Sigmoid colon (tissue), 7 donors: Measurements from ENCODE around the gene SPON1. TPM values are rescaled to one million over a fixed set of nuclear protein-coding genes. Genes with fewer than 3 reads are reported as not detected.

Experiments
- DNase-seq: peaks from one replicate; pipeline ENCODE4 v3.0.0-alpha.2; 2019
- H3K27ac ChIP-seq, 4 donors: fragments of 200-600 bp; sonication (generic); one replicate each; pipeline ENCODE4 v1.5.1; 2016 to 2019; ENCODE audit warnings: mild to moderate bottlenecking in 1 of 4
- H3K27me3 ChIP-seq, 3 donors: fragments of 200-600 bp; sonication (generic); one replicate each; pipeline ENCODE4 v1.5.1; 2019; ENCODE audit warnings: mild to moderate bottlenecking in 1 of 3
- H3K36me3 ChIP-seq, 4 donors: fragments of 200-600 bp; sonication (generic); one replicate each; pipeline ENCODE4 v1.5.1; 2016 to 2019
- H3K4me1 ChIP-seq, 4 donors: fragments of 200-600 bp; sonication (generic); one replicate each; pipeline ENCODE4 v1.5.1; 2017 to 2019
- H3K4me3 ChIP-seq, 4 donors: fragments of 200-600 bp; sonication (generic); one replicate each; pipeline ENCODE4 v1.5.1; 2017 to 2019; ENCODE audit warnings: mild to moderate bottlenecking in 2 of 4, moderate library complexity in 1 of 4
- H3K9me3 ChIP-seq, 4 donors: fragments of 200-600 bp in 3 of 4; sonication (generic) in 3 of 4; one replicate each; pipeline versions ENCODE4 v1.5.1 to v1.6.1; 2013 to 2019
- EP300 ChIP-seq, 4 donors: sonication (generic); formaldehyde crosslinking; IDR thresholded peaks; one replicate each; pipeline ENCODE4 v1.6.1; 2017; ENCODE audit warnings: antibody characterized with exemption in 4 of 4
- POLR2A ChIP-seq, 2 donors: fragments of 450-650 bp; IDR thresholded peaks; one replicate each; pipeline ENCODE4 v1.6.1; 2016; ENCODE audit warnings: antibody characterized with exemption in 2 of 2, mild to moderate bottlenecking in 2 of 2, moderate library complexity in 2 of 2
- POLR2AphosphoS5 ChIP-seq, 4 donors: sonication (generic); formaldehyde crosslinking; IDR thresholded peaks; one replicate each; pipeline ENCODE4 v1.6.1; 2017; ENCODE audit warnings: antibody characterized with exemption in 4 of 4
- WGBS, 2 donors: extraction: QIAGEN DNeasy Blood & Tissue Kit; methylation state at CpG; one replicate each; pipeline ENCODE4 v1.1.7; 2013; 5-methylcytosine and 5-hydroxymethylcytosine counted together
- intact Hi-C: fragments of 100-400 bp; cut with DNase I; formaldehyde crosslinking; loops from one replicate; pipeline ENCODE4 v1.15.1; 2023
- polyA plus RNA-seq, 3 donors: library from polyadenylated mRNA; stranded (reverse); fragments of 200-250 nt; gene quantifications; one replicate each; pipeline ENCODE4 v1.2.3, GENCODE V29; 2013
- total RNA-seq, 4 donors: library from RNA; depleted of rRNA; stranded (reverse); fragments of >200 nt; gene quantifications; one replicate each; pipeline ENCODE4 v1.1.0, GENCODE V29; 2016
- TF ChIP-seq, protein P1 (sequence below), 4 experiments: fragments of 450-650 bp in 3 of 4; fragments of 200-600 bp in 1 of 4; IDR thresholded peaks; one replicate each; pipeline ENCODE4 v1.5.1; 2016 to 2019; ENCODE audit warnings: antibody characterized with exemption in 4 of 4, mild to moderate bottlenecking in 3 of 4, moderate library complexity in 2 of 4
- donor health status: healthy with polysubstance abuse.
- donor health status: Bipolar disorder and iron deficiency.
- donor health status: healthy.

The SPON1 gene
- total and polyA plus RNA-seq, 7 donors, result 6.6 to 36.8 (median 12.6) TPM

DNA sequence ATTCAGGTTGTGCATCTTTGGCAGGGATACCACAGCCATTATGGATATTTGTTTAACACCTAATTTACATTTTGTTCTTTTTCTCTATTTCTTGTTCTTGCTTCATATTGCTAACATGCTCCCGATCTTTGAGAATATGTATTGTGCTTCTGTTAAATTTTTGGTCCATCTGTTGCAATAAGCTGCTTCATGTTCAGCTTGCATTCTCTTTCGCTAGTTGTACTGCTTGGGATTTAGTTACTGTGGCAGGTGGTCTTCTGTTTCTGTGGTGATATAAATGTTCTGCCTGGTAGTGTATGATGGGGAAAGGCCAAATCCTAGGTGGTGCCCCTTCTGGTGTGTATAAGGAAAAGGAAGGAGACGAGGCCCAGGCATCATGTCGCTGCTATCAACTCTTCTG is 140.2 kb downstream of the SPON1 start:
- Histone ChIP-seq H3K4me3 (no peak overlapping the region), H3K27me3 (no peaks in the 10 kb centered on the region), H3K27ac (no peak overlapping the region), H3K36me3 (no peaks in the 10 kb centered on the region), H3K9me3 (no peaks in the 10 kb centered on the region), H3K4me1 (peaks cover 0 to 16% (median 4%) of the 10 kb centered on the region in 4 donors)
- intact Hi-C loops, result no loop called here
- DNase-seq, result no peak
- TF ChIP-seq POLR2AphosphoS5 (IDR thresholded peaks at IDR 0.05) (no peak), POLR2A (IDR thresholded peaks at IDR 0.05) (no peak), EP300 (IDR thresholded peaks at IDR 0.05) (no peak)
- TF ChIP-seq, protein P1, sequence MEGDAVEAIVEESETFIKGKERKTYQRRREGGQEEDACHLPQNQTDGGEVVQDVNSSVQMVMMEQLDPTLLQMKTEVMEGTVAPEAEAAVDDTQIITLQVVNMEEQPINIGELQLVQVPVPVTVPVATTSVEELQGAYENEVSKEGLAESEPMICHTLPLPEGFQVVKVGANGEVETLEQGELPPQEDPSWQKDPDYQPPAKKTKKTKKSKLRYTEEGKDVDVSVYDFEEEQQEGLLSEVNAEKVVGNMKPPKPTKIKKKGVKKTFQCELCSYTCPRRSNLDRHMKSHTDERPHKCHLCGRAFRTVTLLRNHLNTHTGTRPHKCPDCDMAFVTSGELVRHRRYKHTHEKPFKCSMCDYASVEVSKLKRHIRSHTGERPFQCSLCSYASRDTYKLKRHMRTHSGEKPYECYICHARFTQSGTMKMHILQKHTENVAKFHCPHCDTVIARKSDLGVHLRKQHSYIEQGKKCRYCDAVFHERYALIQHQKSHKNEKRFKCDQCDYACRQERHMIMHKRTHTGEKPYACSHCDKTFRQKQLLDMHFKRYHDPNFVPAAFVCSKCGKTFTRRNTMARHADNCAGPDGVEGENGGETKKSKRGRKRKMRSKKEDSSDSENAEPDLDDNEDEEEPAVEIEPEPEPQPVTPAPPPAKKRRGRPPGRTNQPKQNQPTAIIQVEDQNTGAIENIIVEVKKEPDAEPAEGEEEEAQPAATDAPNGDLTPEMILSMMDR (IDR thresholded peaks at IDR 0.05), result no peak
- WGBS, 2 donors, result 66 to 90% methylated on average over 4 of the region's 4 CpGs

GRCh38 chr11:14105446-14105845 is 142.9 kb downstream of the SPON1 start:
- DNase-seq, result no peak
- 39 to 94% methylated on average over 1 of the region's 1 CpG for WGBS, 2 donors
- intact Hi-C loops, result no loop called here
- H3K4me3 ChIP-seq, result no peak overlapping the region
- H3K27me3 ChIP-seq, result no peaks in the 10 kb centered on the region
- H3K36me3 ChIP-seq, result no peaks in the 10 kb centered on the region
- no peak overlapping the region for H3K27ac ChIP-seq
- no peaks in the 10 kb centered on the region for H3K9me3 ChIP-seq
- TF ChIP-seq POLR2A (IDR thresholded peaks at IDR 0.05), result no peak
- H3K4me1 ChIP-seq, result peaks cover 0 to 16% (median 4%) of the 10 kb centered on the region in 4 donors

GRCh38 chr11:14106303-14107049 is 144.0 kb downstream of the SPON1 start:
- no peak for TF ChIP-seq POLR2AphosphoS5 (IDR thresholded peaks at IDR 0.05)
- TF ChIP-seq POLR2A (IDR thresholded peaks at IDR 0.05), result no peak
- TF ChIP-seq, protein P1 (IDR thresholded peaks at IDR 0.05), result no peak
- DNase-seq, result no peak
- Histone ChIP-seq H3K36me3 (no peaks in the 10 kb centered on the region), H3K4me1 (peaks cover 0 to 16% (median 4%) of the 10 kb centered on the region in 4 donors), H3K27me3 (no peaks in the 10 kb centered on the region), H3K9me3 (no peaks in the 10 kb centered on the region), H3K4me3 (no peak overlapping the region), H3K27ac (no peak overlapping the region)
- 80 to 88% methylated on average over 5 of the region's 5 CpGs for WGBS, 2 donors
- intact Hi-C loops, result no loop called here

GRCh38 chr11:14107050-14107430 is 144.5 kb downstream of the SPON1 start:
- WGBS, 2 donors, result 67 to 94% methylated on average over 4 of the region's 4 CpGs
- H3K4me1 ChIP-seq, result peaks cover 0 to 16% (median 4%) of the 10 kb centered on the region in 4 donors
- no peak overlapping the region for H3K4me3 ChIP-seq
- intact Hi-C loops, result no loop called here
- no peaks in the 10 kb centered on the region for H3K27me3 ChIP-seq
- H3K9me3 ChIP-seq, result no peaks in the 10 kb centered on the region
- H3K36me3 ChIP-seq, result no peaks in the 10 kb centered on the region
- no peak overlapping the region for H3K27ac ChIP-seq
- TF ChIP-seq, protein P1 (IDR thresholded peaks at IDR 0.05), result no peak
- TF ChIP-seq POLR2A (IDR thresholded peaks at IDR 0.05), result no peak
- no peak for DNase-seq

GRCh38 chr11:14109742-14110141 is 147.2 kb downstream of the SPON1 start:
- Histone ChIP-seq H3K4me1 (peaks cover 0 to 16% (median 4%) of the 10 kb centered on the region in 4 donors), H3K36me3 (no peaks in the 10 kb centered on the region), H3K27ac (no peak overlapping the region), H3K4me3 (no peak overlapping the region), H3K9me3 (no peaks in the 10 kb centered on the region), H3K27me3 (no peaks in the 10 kb centered on the region)
- no peak for DNase-seq
- TF ChIP-seq EP300 (IDR thresholded peaks at IDR 0.05) (no peak), POLR2A (IDR thresholded peaks at IDR 0.05) (no peak)
- 89% methylated on average over 1 of the region's 1 CpG for WGBS, 2 donors
- intact Hi-C loops, result no loop called here

DNA sequence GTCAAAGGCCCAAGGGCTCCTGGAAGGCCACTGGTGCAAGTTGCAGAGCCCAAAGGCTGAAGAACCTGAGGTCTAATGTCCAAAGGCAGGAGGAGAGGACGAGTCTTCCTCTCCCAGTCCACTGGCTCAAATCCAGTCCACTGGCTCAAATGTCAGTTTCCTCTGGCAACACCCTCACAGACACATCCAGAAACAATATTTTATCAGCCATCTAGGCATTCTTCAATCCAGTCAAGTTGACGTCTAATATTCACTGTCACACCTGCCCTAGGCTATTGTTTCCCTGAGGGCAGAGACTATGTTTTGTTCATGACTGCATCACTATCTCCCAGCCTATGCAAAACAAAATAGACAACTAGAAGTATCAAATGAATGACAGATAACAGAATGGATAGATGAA is 148.1 kb downstream of the SPON1 start:
- no peak for DNase-seq
- Histone ChIP-seq H3K36me3 (no peaks in the 10 kb centered on the region), H3K27me3 (no peaks in the 10 kb centered on the region), H3K9me3 (no peaks in the 10 kb centered on the region), H3K4me3 (no peak overlapping the region), H3K27ac (no peak overlapping the region), H3K4me1 (peaks cover 0 to 16% (median 4%) of the 10 kb centered on the region in 4 donors)
- 85% methylated on average over 2 of the region's 2 CpGs for WGBS, 2 donors
- TF ChIP-seq POLR2AphosphoS5 (IDR thresholded peaks at IDR 0.05) (no peak), EP300 (IDR thresholded peaks at IDR 0.05) (no peak), POLR2A (IDR thresholded peaks at IDR 0.05) (no peak)
- TF ChIP-seq, protein P1 (IDR thresholded peaks at IDR 0.05), result no peak
- intact Hi-C loops, result no loop called here
